ENCODE results near the gene SPATA31E1.

SPATA31E1 gene

GRCh38 chr9:87863882-87864465 lies 18.7 kb upstream of the SPATA31E1 start:
- DNase-seq, result no peak

GRCh38 chr9:87864915-87865314 lies 17.8 kb upstream of the SPATA31E1 start:
- DNase-seq, result no peak

- no peak for DNase-seq
These were observed 17.1 kb upstream of the SPATA31E1 start for GRCh38 chr9:87865626-87866025.

GRCh38 chr9:87867391-87867790 lies 15.3 kb upstream of the SPATA31E1 start:
- DNase-seq, result no peak

GRCh38 chr9:87868175-87868574 lies 14.5 kb upstream of the SPATA31E1 start:
- DNase-seq, result no peak

GRCh38 chr9:87868635-87869034 lies 14.0 kb upstream of the SPATA31E1 start:
- DNase-seq, result no peak

GRCh38 chr9:87869082-87869481 lies 13.6 kb upstream of the SPATA31E1 start:
- DNase-seq, result no peak

GRCh38 chr9:87871425-87872078 lies 11.1 kb upstream of the SPATA31E1 start:
- DNase-seq, result no peak

- DNase-seq, result no peak
These were observed 10.5 kb upstream of the SPATA31E1 start for GRCh38 chr9:87872079-87872624.

GRCh38 chr9:87873607-87874303 lies 8.9 kb upstream of the SPATA31E1 start:
- DNase-seq, result no peak

GRCh38 chr9:87874304-87874623 lies 8.4 kb upstream of the SPATA31E1 start:
- no peak for DNase-seq

- DNase-seq, result no peak
These were observed 7.6 kb upstream of the SPATA31E1 start for GRCh38 chr9:87875060-87875459.

- DNase-seq, result no peak
These were observed 6.7 kb upstream of the SPATA31E1 start for GRCh38 chr9:87875831-87876545.

- no peak for DNase-seq
These were observed 6.0 kb upstream of the SPATA31E1 start for GRCh38 chr9:87876708-87877107.

- DNase-seq, result no peak
These were observed 3.6 kb upstream of the SPATA31E1 start for GRCh38 chr9:87878989-87879511.

GRCh38 chr9:87880116-87880515 lies 2.6 kb upstream of the SPATA31E1 start:
- DNase-seq, result no peak

GRCh38 chr9:87880683-87881082 lies 2.0 kb upstream of the SPATA31E1 start:
- no peak for DNase-seq

GRCh38 chr9:87883274-87883673 lies 597 bp downstream of the SPATA31E1 start:
- no peak for DNase-seq

GRCh38 chr9:87883990-87884389 lies 1.3 kb downstream of the SPATA31E1 start:
- no peak for DNase-seq

GRCh38 chr9:87884578-87885459 lies 2.1 kb downstream of the SPATA31E1 start:
- DNase-seq, result no peak

GRCh38 chr9:87885484-87886189 lies 3.0 kb downstream of the SPATA31E1 start:
- no peak for DNase-seq
